GM18505 (cell line): ENCODE measurements around the gene GNG4.

Experiments
- ATAC-seq: cut with Tn5 transposase; IDR thresholded peaks from one replicate; pipeline ENCODE4 v1.9.1; 2021; ENCODE audit not compliant: unreplicated experiment
- POLR2A ChIP-seq: IDR thresholded peaks from 4 replicates; pipeline ENCODE4 v1.6.1; 2011; ENCODE audit warnings: borderline replicate concordance; ENCODE audit not compliant: insufficient read depth, insufficient read length; ENCODE audit errors: extremely low read depth

GNG4 gene

GRCh38 chr1:235500971-235501540 is 148.5 kb downstream of the GNG4 start:
- no peak for ATAC-seq
- TF ChIP-seq POLR2A = no peak
